Upper lobe of left lung (tissue), 6 donors: ENCODE results near the gene FAIM. TPM values are rescaled to one million over a fixed set of nuclear protein-coding genes. Genes with fewer than 3 reads are reported as not detected.
A peak's percentile ranks its signal among the peaks of the same experiment; 100 is the strongest.
"Not testable (repeated sequence)": the region's sequence is repeated elsewhere in the genome, so short reads cannot be mapped to it uniquely, and the experiment has no call there.

ENCODE experiments used
- ATAC-seq, 2 donors: fragments of 200-7000 bp; cut with Tn5 transposase; one replicate each; pipeline ENCODE4 v1.9.1; 2022; ENCODE audit warnings: mild to moderate bottlenecking in 2 of 2, moderate library complexity in 2 of 2; ENCODE audit not compliant: low FRiP score in 2 of 2
- DNase-seq, 2 donors: peaks; one replicate each; pipeline ENCODE4 v3.0.0-alpha.2; 2019 to 2020
- H3K27ac ChIP-seq, 4 donors: fragments of 200-600 bp; sonication (generic); one replicate each; pipeline ENCODE4 v1.5.1; 2016 to 2019
- H3K27me3 ChIP-seq, 4 donors: fragments of 200-600 bp; sonication (generic); one replicate each; pipeline ENCODE4 v1.5.1; 2017 to 2019
- H3K36me3 ChIP-seq, 4 donors: fragments of 200-600 bp; sonication (generic); one replicate each; pipeline ENCODE4 v1.5.1; 2016 to 2019
- H3K4me1 ChIP-seq, 4 donors: fragments of 200-600 bp; sonication (generic); one replicate each; pipeline ENCODE4 v1.5.1; 2018 to 2019
- H3K4me3 ChIP-seq, 4 donors: fragments of 200-600 bp; sonication (generic); one replicate each; pipeline ENCODE4 v1.5.1; 2017 to 2019; ENCODE audit warnings: mild to moderate bottlenecking in 2 of 4, moderate library complexity in 1 of 4
- H3K9me3 ChIP-seq, 4 donors: fragments of 200-600 bp; sonication (generic); one replicate each; pipeline ENCODE4 v1.5.1; 2018 to 2019
- CTCF ChIP-seq, 6 experiments: fragments of 450-650 bp in 4 of 6; fragments of 200-600 bp in 2 of 6; sonication (generic) in 2 of 6; IDR thresholded peaks; one replicate each; pipeline ENCODE4 v1.5.1; 2016 to 2019; ENCODE audit warnings: antibody characterized with exemption in 6 of 6
- EP300 ChIP-seq, 4 donors: sonication (generic); formaldehyde crosslinking; IDR thresholded peaks; one replicate each; pipeline ENCODE4 v1.5.1; 2017; ENCODE audit warnings: antibody characterized with exemption in 4 of 4, control low read depth in 2 of 4
- POLR2A ChIP-seq, 4 donors: fragments of 450-650 bp; IDR thresholded peaks; one replicate each; pipeline ENCODE4 v1.5.1; 2016 to 2017; ENCODE audit warnings: antibody characterized with exemption in 4 of 4, mild to moderate bottlenecking in 2 of 4
- POLR2AphosphoS5 ChIP-seq, 2 donors: sonication (generic); formaldehyde crosslinking; IDR thresholded peaks; one replicate each; pipeline ENCODE4 v1.5.1; 2017; ENCODE audit warnings: antibody characterized with exemption in 2 of 2
- WGBS, 2 donors: methylation state at CpG; one replicate each; pipeline ENCODE4 v1.1.5; 2017 to 2018; 5-methylcytosine and 5-hydroxymethylcytosine counted together
- total RNA-seq, 6 donors: library from RNA; depleted of rRNA in 4 of 6; stranded (reverse); fragments of >200 nt in 4 of 6; gene quantifications; one replicate each; pipeline versions ENCODE4 v1.1.0 to v1.2.1, GENCODE V29; 2016 to 2021
- donor health status: DM: no; HTN: no; CAD: no; lungs with moderate emphysema.
- donor health status: DM: no; HTN: yes; CAD: no; lungs with severe emphysema.

Gene FAIM
- 10 to 100 TPM in 5 of 6 donors, 1 to 10 TPM in 1; 7.5 to 32.7 (median 14.5) TPM for total RNA-seq

- Histone ChIP-seq H3K4me3 (peak within 1 kb of the TSS; percentile 54 to 87 (median 68)), H3K27ac (peak within 1 kb of the TSS; percentile 89 to 97 (median 93)), H3K36me3 (no peaks in the 10 kb centered on the region), H3K4me1 (peaks cover 4 to 15% (median 8%) of the 10 kb centered on the region in 4 donors), H3K27me3 (peaks cover 0 to 4% (median 0%) of the 10 kb centered on the region in 4 donors), H3K9me3 (no peaks in the 10 kb centered on the region)
- WGBS, 2 donors: 7 to 17% methylated on average over 6 to 17 of the region's 68 CpGs
- ATAC-seq (peak; percentile 90 to 92), DNase-seq (peak; percentile 62 to 93)
- TF ChIP-seq POLR2A (IDR thresholded peaks at IDR 0.05) (peak in 2 of 4 donors; percentile 29 to 59), CTCF (IDR thresholded peaks at IDR 0.05) (peak in 1 of 6 experiments; percentile 19), EP300 (IDR thresholded peaks at IDR 0.05) (no peak), POLR2AphosphoS5 (IDR thresholded peaks at IDR 0.05) (no peak)
Observed at GRCh38 chr3:138608322-138609135, at the start of gene FAIM. Gene FAIM (plus strand): TSS chr3:138608771. CDS start chr3:138619727, 10,956 bp downstream.

- H3K4me1 ChIP-seq: peaks cover 0 to 7% (median 0%) of the 10 kb centered on the region in 4 donors
- DNase-seq (no peak), ATAC-seq (no peak)
- peaks cover 5 to 13% (median 12%) of the 10 kb centered on the region in 4 donors for H3K9me3 ChIP-seq
- H3K4me3 ChIP-seq: no peak overlapping the region
- WGBS, 2 donors: 69 to 93% methylated on average over 4 of the region's 4 CpGs
- TF ChIP-seq POLR2A (IDR thresholded peaks at IDR 0.05) (no peak), CTCF (IDR thresholded peaks at IDR 0.05) (no peak), EP300 (IDR thresholded peaks at IDR 0.05) (no peak)
- no peak overlapping the region for H3K27ac ChIP-seq
- no peaks in the 10 kb centered on the region for H3K27me3 ChIP-seq
- peaks cover 0 to 10% (median 5%) of the 10 kb centered on the region in 4 donors for H3K36me3 ChIP-seq
Observed at GRCh38 chr3:138559134-138559533, 49.4 kb upstream of the FAIM start.

- peak in 1 of 2 donors; percentile 47 for DNase-seq
- peak overlapping the region in 2 of 4 donors; percentile 57 to 64 for H3K27ac ChIP-seq
- TF ChIP-seq POLR2AphosphoS5 (IDR thresholded peaks at IDR 0.05) (no peak), POLR2A (IDR thresholded peaks at IDR 0.05) (no peak), EP300 (IDR thresholded peaks at IDR 0.05) (no peak), CTCF (IDR thresholded peaks at IDR 0.05) (no peak)
- peaks cover 0 to 7% (median 5%) of the 10 kb centered on the region in 4 donors for H3K36me3 ChIP-seq
- H3K4me3 ChIP-seq: no peak overlapping the region
- H3K4me1 ChIP-seq: peaks cover 0 to 7% (median 0%) of the 10 kb centered on the region in 4 donors
- H3K27me3 ChIP-seq: no peaks in the 10 kb centered on the region
- WGBS, 2 donors: 86 to 92% methylated on average over 6 of the region's 6 CpGs
- peaks cover 5 to 13% (median 12%) of the 10 kb centered on the region in 4 donors for H3K9me3 ChIP-seq
- ATAC-seq: peak in 1 of 2 donors; percentile 22
Observed at GRCh38 chr3:138560501-138560900, 48.1 kb upstream of the FAIM start.

GRCh38 chr3:138562902-138563301 lies 45.7 kb upstream of the FAIM start:
- 59 to 83% methylated on average over 1 of the region's 1 CpG for WGBS, 2 donors
- Histone ChIP-seq H3K9me3 (peaks cover 5 to 12% (median 10%) of the 10 kb centered on the region in 4 donors), H3K27ac (peak overlapping the region in 1 of 4 donors; percentile 61), H3K36me3 (peaks cover 0 to 15% (median 5%) of the 10 kb centered on the region in 4 donors)
- H3K27me3 ChIP-seq, DNase-seq, H3K4me1 ChIP-seq, ATAC-seq, H3K4me3 ChIP-seq: not testable (repeated sequence)

GRCh38 chr3:138566293-138566692 lies 42.3 kb upstream of the FAIM start:
- whole genome bisulfite sequencing, 2 donors: 81 to 97% methylated on average over 2 of the region's 2 CpGs
- H3K36me3 ChIP-seq: peaks cover 0 to 23% (median 3%) of the 10 kb centered on the region in 4 donors
- H3K27ac ChIP-seq, H3K27me3 ChIP-seq, ATAC-seq, DNase-seq, H3K9me3 ChIP-seq, H3K4me3 ChIP-seq, H3K4me1 ChIP-seq: not testable (repeated sequence)
